Epithelial cell of esophagus (primary cell): ENCODE data around the gene MEIS3.

Source experiments
- DNase-seq: peaks from one replicate; pipeline ENCODE4 v3.0.0; 2010; ENCODE audit warnings: low read depth
- H3K4me3 ChIP-seq: 2 replicates; pipeline ENCODE4 v1.5.1; 2011; ENCODE audit warnings: mild to moderate bottlenecking, low read length, control low read depth
- TF ChIP-seq, protein P1 (sequence below): IDR thresholded peaks from 2 replicates; pipeline ENCODE4 v1.5.1; 2011; ENCODE audit warnings: low read depth, mild to moderate bottlenecking, low read length, control low read depth, inconsistent platforms; ENCODE audit not compliant: insufficient read depth; ENCODE audit errors: missing control alignments

MEIS3 gene

GRCh38 chr19:47435883-47436417, 16.6 kb upstream of the MEIS3 start:
- H3K4me3 ChIP-seq, result no peak overlapping the region
- TF ChIP-seq, protein P1, sequence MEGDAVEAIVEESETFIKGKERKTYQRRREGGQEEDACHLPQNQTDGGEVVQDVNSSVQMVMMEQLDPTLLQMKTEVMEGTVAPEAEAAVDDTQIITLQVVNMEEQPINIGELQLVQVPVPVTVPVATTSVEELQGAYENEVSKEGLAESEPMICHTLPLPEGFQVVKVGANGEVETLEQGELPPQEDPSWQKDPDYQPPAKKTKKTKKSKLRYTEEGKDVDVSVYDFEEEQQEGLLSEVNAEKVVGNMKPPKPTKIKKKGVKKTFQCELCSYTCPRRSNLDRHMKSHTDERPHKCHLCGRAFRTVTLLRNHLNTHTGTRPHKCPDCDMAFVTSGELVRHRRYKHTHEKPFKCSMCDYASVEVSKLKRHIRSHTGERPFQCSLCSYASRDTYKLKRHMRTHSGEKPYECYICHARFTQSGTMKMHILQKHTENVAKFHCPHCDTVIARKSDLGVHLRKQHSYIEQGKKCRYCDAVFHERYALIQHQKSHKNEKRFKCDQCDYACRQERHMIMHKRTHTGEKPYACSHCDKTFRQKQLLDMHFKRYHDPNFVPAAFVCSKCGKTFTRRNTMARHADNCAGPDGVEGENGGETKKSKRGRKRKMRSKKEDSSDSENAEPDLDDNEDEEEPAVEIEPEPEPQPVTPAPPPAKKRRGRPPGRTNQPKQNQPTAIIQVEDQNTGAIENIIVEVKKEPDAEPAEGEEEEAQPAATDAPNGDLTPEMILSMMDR, result no peak
- DNase-seq, result no peak

DNA sequence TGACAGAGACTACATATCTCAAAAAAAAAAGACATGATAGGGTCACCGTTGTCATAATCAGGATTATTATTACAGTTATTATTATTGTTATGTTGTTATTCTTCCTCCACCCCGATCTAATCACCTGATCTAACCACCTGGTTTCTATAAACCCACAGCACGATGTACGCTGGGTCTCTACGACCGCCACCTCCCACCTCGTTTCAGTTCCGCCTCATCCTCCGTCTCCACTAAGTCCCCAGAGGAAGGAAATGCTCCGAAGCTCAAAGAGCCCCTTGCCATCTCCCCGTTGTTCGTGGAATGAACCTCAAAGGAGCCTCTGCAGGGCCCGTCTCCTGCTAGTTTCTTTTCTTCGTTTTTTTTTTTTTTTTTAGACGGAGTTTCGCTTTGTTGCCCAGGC, 15.9 kb upstream of the MEIS3 start:
- H3K4me3 ChIP-seq, result no peak overlapping the region
- DNase-seq, result no peak
- TF ChIP-seq, protein P1, result no peak

DNA sequence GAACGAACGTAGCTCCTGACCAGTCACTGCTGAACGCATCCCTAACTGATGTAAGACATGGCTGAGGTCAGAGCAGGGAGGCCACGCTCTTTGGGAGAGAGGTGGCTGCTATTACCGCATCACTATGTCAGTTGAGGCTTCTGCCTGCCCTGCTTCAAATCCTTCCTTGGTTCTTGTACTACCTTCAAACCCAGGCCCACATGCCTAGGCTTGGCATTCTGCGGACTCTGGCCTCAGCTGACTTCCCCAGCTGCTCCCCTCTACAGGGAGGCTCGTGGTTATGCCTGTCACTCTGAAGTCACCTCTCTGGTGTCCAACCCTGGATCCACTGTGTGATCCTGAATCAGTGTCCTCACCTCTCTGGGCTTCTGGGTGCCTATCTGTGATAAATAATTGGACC, 14.8 kb upstream of the MEIS3 start:
- H3K4me3 ChIP-seq, result no peak overlapping the region
- no peak for DNase-seq
- TF ChIP-seq, protein P1, result no peak

- TF ChIP-seq, protein P1, result no peak
- no peak for DNase-seq
- H3K4me3 ChIP-seq, result no peak overlapping the region
Measured at GRCh38 chr19:47433121-47433520, 13.8 kb upstream of the MEIS3 start.

- no peak overlapping the region for H3K4me3 ChIP-seq
- no peak for DNase-seq
- TF ChIP-seq, protein P1, result no peak
Measured at GRCh38 chr19:47432499-47432898, 13.2 kb upstream of the MEIS3 start.

GRCh38 chr19:47432091-47432490, 12.8 kb upstream of the MEIS3 start:
- TF ChIP-seq, protein P1, result no peak
- no peak overlapping the region for H3K4me3 ChIP-seq
- DNase-seq, result no peak

DNA sequence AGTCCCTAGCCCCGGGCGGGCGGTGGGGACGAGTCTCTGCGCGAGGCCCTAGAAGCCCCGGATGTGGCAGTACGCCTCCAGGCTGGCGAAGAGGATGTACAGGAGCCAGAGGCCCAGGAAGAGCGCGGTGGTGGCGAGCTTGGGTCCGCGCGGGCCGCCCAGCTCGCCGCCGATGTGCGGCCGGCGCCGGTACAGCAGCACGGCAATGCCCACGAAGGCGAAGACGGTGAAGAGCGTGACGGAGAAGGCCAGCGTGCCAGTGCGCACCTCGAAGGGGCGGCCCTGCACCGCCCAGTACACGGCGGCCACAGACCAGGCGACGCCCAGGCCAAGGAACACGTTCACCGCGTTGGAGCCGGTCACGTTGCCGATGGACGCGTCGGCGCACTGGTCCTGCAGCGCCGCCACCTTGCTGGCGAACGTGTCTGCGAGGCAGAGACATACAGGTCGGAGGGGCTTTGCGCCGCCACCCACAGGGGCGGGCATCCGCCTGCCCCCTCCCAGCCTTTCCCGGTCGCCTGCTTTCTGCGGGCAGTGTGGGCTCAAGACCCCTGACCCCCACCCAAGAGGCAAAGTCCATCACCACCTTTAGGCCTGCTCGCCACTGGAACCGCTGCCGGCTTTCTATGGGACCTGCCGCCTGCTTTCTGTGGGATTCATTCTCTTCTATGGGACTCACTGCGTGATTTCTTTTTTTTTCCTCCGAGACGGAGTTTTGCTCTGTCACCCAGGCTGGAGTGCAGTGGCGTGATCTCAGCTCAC, 10.9 kb upstream of the MEIS3 start:
- H3K4me3 ChIP-seq, result peak overlapping the region; percentile 7
- TF ChIP-seq, protein P1, result peak; percentile 16
- DNase-seq, result peak; percentile 60
